ENCODE data around the gene AATF. TPM values are rescaled to one million over a fixed set of nuclear protein-coding genes. Genes with fewer than 3 reads are reported as not detected.

Gene AATF
- total RNA-seq, 1 donor from 2014 or later = 31.3 TPM

GRCh38 chr17:37024181-37024637 lies 75.5 kb downstream of the AATF start:
- Mint-ChIP-seq H3K27ac (no peak overlapping the region), H3K4me1 (no peaks in the 10 kb centered on the region), H3K36me3 (peaks cover 13% of the 10 kb centered on the region), H3K9me3 (no peaks in the 10 kb centered on the region), H3K27me3 (ENCODE audit: low read depth) (no peaks in the 10 kb centered on the region), H3K4me3 (no peak overlapping the region)
- DNase-seq (ENCODE audit: low spot score in 2 of 2, unreplicated experiment in 2 of 2) = no peak
- TF ChIP-seq, protein P1, sequence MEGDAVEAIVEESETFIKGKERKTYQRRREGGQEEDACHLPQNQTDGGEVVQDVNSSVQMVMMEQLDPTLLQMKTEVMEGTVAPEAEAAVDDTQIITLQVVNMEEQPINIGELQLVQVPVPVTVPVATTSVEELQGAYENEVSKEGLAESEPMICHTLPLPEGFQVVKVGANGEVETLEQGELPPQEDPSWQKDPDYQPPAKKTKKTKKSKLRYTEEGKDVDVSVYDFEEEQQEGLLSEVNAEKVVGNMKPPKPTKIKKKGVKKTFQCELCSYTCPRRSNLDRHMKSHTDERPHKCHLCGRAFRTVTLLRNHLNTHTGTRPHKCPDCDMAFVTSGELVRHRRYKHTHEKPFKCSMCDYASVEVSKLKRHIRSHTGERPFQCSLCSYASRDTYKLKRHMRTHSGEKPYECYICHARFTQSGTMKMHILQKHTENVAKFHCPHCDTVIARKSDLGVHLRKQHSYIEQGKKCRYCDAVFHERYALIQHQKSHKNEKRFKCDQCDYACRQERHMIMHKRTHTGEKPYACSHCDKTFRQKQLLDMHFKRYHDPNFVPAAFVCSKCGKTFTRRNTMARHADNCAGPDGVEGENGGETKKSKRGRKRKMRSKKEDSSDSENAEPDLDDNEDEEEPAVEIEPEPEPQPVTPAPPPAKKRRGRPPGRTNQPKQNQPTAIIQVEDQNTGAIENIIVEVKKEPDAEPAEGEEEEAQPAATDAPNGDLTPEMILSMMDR (IDR thresholded peaks at IDR 0.05; ENCODE audit: unreplicated experiment) = no peak

GRCh38 chr17:37025238-37025637 lies 76.5 kb downstream of the AATF start:
- Mint-ChIP-seq H3K4me1 (no peaks in the 10 kb centered on the region), H3K36me3 (peaks cover 13% of the 10 kb centered on the region), H3K4me3 (no peak overlapping the region), H3K9me3 (no peaks in the 10 kb centered on the region), H3K27ac (no peak overlapping the region), H3K27me3 (ENCODE audit: low read depth) (no peaks in the 10 kb centered on the region)
- no peak for DNase-seq (ENCODE audit: low spot score in 2 of 2, unreplicated experiment in 2 of 2)
- TF ChIP-seq, protein P1 (IDR thresholded peaks at IDR 0.05; ENCODE audit: unreplicated experiment) = no peak

GRCh38 chr17:37025847-37026530 lies 77.2 kb downstream of the AATF start:
- peaks cover 10% of the 10 kb centered on the region for H3K36me3 Mint-ChIP-seq
- no peaks in the 10 kb centered on the region for H3K27me3 Mint-ChIP-seq (ENCODE audit: low read depth)
- H3K9me3 Mint-ChIP-seq = no peaks in the 10 kb centered on the region
- no peak for DNase-seq (ENCODE audit: low spot score in 2 of 2, unreplicated experiment in 2 of 2)
- no peak overlapping the region for H3K27ac Mint-ChIP-seq
- TF ChIP-seq, protein P1 (IDR thresholded peaks at IDR 0.05; ENCODE audit: unreplicated experiment) = no peak
- H3K4me3 Mint-ChIP-seq = no peak overlapping the region
- no peaks in the 10 kb centered on the region for H3K4me1 Mint-ChIP-seq

GRCh38 chr17:37026531-37026869 lies 77.7 kb downstream of the AATF start:
- Mint-ChIP-seq H3K4me1 (no peaks in the 10 kb centered on the region), H3K9me3 (no peaks in the 10 kb centered on the region), H3K36me3 (peaks cover 13% of the 10 kb centered on the region), H3K27ac (no peak overlapping the region), H3K27me3 (ENCODE audit: low read depth) (no peaks in the 10 kb centered on the region), H3K4me3 (no peak overlapping the region)
- TF ChIP-seq, protein P1 (IDR thresholded peaks at IDR 0.05; ENCODE audit: unreplicated experiment) = no peak
- DNase-seq (ENCODE audit: low spot score in 2 of 2, unreplicated experiment in 2 of 2) = no peak

DNA sequence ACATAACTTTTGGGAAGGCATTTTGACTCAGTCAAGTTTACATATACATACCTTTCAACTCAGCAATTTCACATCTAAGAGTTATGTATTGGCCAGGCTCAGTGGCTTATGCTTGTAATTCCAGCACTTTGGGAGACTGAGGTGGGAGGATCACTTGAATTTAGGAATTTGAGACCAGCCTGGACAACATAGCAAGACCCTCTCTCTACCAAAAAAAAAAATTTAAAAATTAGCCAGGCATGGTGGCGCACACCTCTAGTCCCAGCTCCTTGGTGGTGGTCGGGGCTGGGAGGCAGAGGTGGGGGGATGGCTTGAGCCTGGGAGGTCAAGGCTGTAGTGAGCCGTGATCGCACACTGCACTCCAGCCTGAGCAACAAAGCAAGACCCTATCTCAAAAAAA lies 79.3 kb downstream of the AATF start:
- TF ChIP-seq, protein P1 (IDR thresholded peaks at IDR 0.05; ENCODE audit: unreplicated experiment) = no peak
- H3K36me3 Mint-ChIP-seq = peaks cover 18% of the 10 kb centered on the region
- no peak overlapping the region for H3K27ac Mint-ChIP-seq
- H3K27me3 Mint-ChIP-seq (ENCODE audit: low read depth) = no peaks in the 10 kb centered on the region
- no peak overlapping the region for H3K4me3 Mint-ChIP-seq
- H3K4me1 Mint-ChIP-seq = no peaks in the 10 kb centered on the region
- DNase-seq (ENCODE audit: low spot score in 2 of 2, unreplicated experiment in 2 of 2) = no peak
- peaks cover 8% of the 10 kb centered on the region for H3K9me3 Mint-ChIP-seq

Data from mesothelial cell of epicardium (in vitro differentiated cells).